H9 (cell line): ENCODE measurements around the gene RBP4. TPM values are rescaled to one million over a fixed set of nuclear protein-coding genes. Genes with fewer than 3 reads are reported as not detected.

ENCODE experiments used
- DNase-seq: peaks from one replicate; pipeline ENCODE4 v3.0.0-alpha.2; 2017
- H2AFZ ChIP-seq: one replicate; pipeline ENCODE4 v1.6.1; 2013; ENCODE audit warnings: mild to moderate bottlenecking, low read length, control low read depth, moderate library complexity
- H2AK5ac ChIP-seq: 2 replicates; pipeline ENCODE4 v1.6.1; 2013; ENCODE audit warnings: low read length, control low read depth, mixed read lengths; ENCODE audit not compliant: insufficient read length
- H2BK120ac ChIP-seq: one replicate; pipeline ENCODE4 v1.6.1; 2013; ENCODE audit warnings: low read depth, mild to moderate bottlenecking, low read length, control low read depth, inconsistent platforms; ENCODE audit not compliant: poor library complexity, severe bottlenecking
- H2BK12ac ChIP-seq: 2 replicates; pipeline ENCODE4 v1.6.1; 2013; ENCODE audit warnings: low read length, control low read depth, mixed read lengths, low read depth; ENCODE audit not compliant: insufficient read length
- H2BK15ac ChIP-seq: 2 replicates; pipeline ENCODE4 v1.6.1; 2013; ENCODE audit warnings: low read depth, low read length, control low read depth
- H2BK20ac ChIP-seq: one replicate; pipeline ENCODE4 v1.6.1; 2013; ENCODE audit warnings: low read depth, mild to moderate bottlenecking, low read length, control low read depth, inconsistent platforms; ENCODE audit not compliant: poor library complexity, severe bottlenecking
- H2BK5ac ChIP-seq: 2 replicates; pipeline ENCODE4 v1.6.1; 2013; ENCODE audit warnings: low read length, control low read depth, mixed read lengths; ENCODE audit not compliant: insufficient read length
- H3K14ac ChIP-seq: 2 replicates; pipeline ENCODE4 v1.6.1; 2013; ENCODE audit warnings: low read length, control low read depth; ENCODE audit not compliant: insufficient read depth
- H3K18ac ChIP-seq: 2 replicates; pipeline ENCODE4 v1.6.1; 2013; ENCODE audit warnings: low read depth, mild to moderate bottlenecking, mixed read lengths, low read length, control low read depth; ENCODE audit not compliant: insufficient read length
- H3K23ac ChIP-seq: 2 replicates; pipeline ENCODE4 v1.6.1; 2013; ENCODE audit warnings: low read length, control low read depth, mixed read lengths, low read depth; ENCODE audit not compliant: insufficient read length
- H3K23me2 ChIP-seq: 2 replicates; pipeline ENCODE4 v1.6.1; 2013; ENCODE audit warnings: low read depth, mild to moderate bottlenecking, mixed read lengths, low read length, control low read depth; ENCODE audit not compliant: insufficient read length, poor library complexity, severe bottlenecking
- H3K27ac ChIP-seq: 2 replicates; pipeline ENCODE4 v1.5.1; 2013; ENCODE audit warnings: low read length, control low read depth, mixed read lengths, low read depth; ENCODE audit not compliant: insufficient read length
- H3K27me3 ChIP-seq: 2 replicates; pipeline ENCODE4 v1.6.1; 2013; ENCODE audit warnings: low read length, control low read depth, inconsistent platforms; ENCODE audit not compliant: insufficient read depth
- H3K4ac ChIP-seq: 2 replicates; pipeline ENCODE4 v1.6.1; 2013; ENCODE audit warnings: low read depth, mild to moderate bottlenecking, control low read depth, inconsistent platforms, low read length, moderate library complexity
- H3K4me1 ChIP-seq: 2 replicates; pipeline ENCODE4 v1.6.1; 2013; ENCODE audit warnings: low read length, control low read depth, inconsistent platforms; ENCODE audit not compliant: insufficient read depth
- H3K4me2 ChIP-seq: 2 replicates; pipeline ENCODE4 v1.6.1; 2013; ENCODE audit warnings: low read length, control low read depth, mixed read lengths; ENCODE audit not compliant: insufficient read length, insufficient read depth
- H3K56ac ChIP-seq: 2 replicates; pipeline ENCODE4 v1.6.1; 2013; ENCODE audit warnings: low read depth, mild to moderate bottlenecking, mixed read lengths, low read length, control low read depth; ENCODE audit not compliant: insufficient read length
- H3K79me1 ChIP-seq: 2 replicates; pipeline ENCODE4 v1.6.1; 2013; ENCODE audit warnings: low read depth, mild to moderate bottlenecking, moderate library complexity, low read length, control low read depth, inconsistent platforms; ENCODE audit not compliant: insufficient read depth, poor library complexity, severe bottlenecking
- H3K79me2 ChIP-seq: 2 replicates; pipeline ENCODE4 v1.6.1; 2013; ENCODE audit warnings: low read length, control low read depth, inconsistent platforms; ENCODE audit not compliant: insufficient read depth
- H3K9ac ChIP-seq: 2 replicates; pipeline ENCODE4 v1.6.1; 2013; ENCODE audit warnings: low read length, control low read depth, mixed read lengths; ENCODE audit not compliant: insufficient read length; ENCODE audit errors: extremely low read depth
- H3K9me3 ChIP-seq: one replicate; pipeline ENCODE4 v1.6.1; 2013; ENCODE audit warnings: low read depth, low read length, inconsistent platforms; ENCODE audit not compliant: control insufficient read depth
- H3T11ph ChIP-seq: one replicate; pipeline ENCODE4 v1.6.1; 2013; ENCODE audit warnings: mild to moderate bottlenecking, low read length, control low read depth, inconsistent platforms
- H4K20me1 ChIP-seq: one replicate; pipeline ENCODE4 v1.6.1; 2013; ENCODE audit not compliant: control insufficient read depth, insufficient read length, insufficient read depth
- H4K5ac ChIP-seq: 2 replicates; pipeline ENCODE4 v1.6.1; 2013; ENCODE audit warnings: low read depth, mild to moderate bottlenecking, mixed read lengths, low read length, control low read depth; ENCODE audit not compliant: insufficient read length
- H4K8ac ChIP-seq: replicated peaks from 2 replicates; pipeline ENCODE4 v1.6.1; 2013; ENCODE audit warnings: low read length, control low read depth, mixed read lengths, low read depth; ENCODE audit not compliant: insufficient read length
- H4K91ac ChIP-seq: 2 replicates; pipeline ENCODE4 v1.6.1; 2013; ENCODE audit warnings: low read depth, mild to moderate bottlenecking, moderate library complexity, mixed read lengths, low read length, control low read depth; ENCODE audit not compliant: insufficient read length
- H3K27ac Mint-ChIP-seq, 3 experiments: 2 replicates in 2 of 3; 3 replicates in 1 of 3; pipeline ENCODE4 v1.8.0; 2020 to 2021; ENCODE audit warnings: mixed read lengths in 3 of 3, mild to moderate bottlenecking in 1 of 3, moderate library complexity in 1 of 3
- H3K27me3 Mint-ChIP-seq: 2 replicates; pipeline ENCODE4 v1.8.0; 2021; ENCODE audit warnings: low read depth, mild to moderate bottlenecking, moderate library complexity, mixed read lengths
- H3K36me3 Mint-ChIP-seq, 3 experiments: 2 replicates in 2 of 3; 3 replicates in 1 of 3; pipeline ENCODE4 v1.8.0; 2020 to 2021; ENCODE audit warnings: low read depth in 3 of 3, mixed read lengths in 3 of 3; ENCODE audit not compliant: insufficient read depth in 1 of 3
- H3K4me1 Mint-ChIP-seq, 2 experiments: 2 replicates each; pipeline ENCODE4 v1.8.0; 2020; ENCODE audit warnings: mixed read lengths in 2 of 2
- H3K4me3 Mint-ChIP-seq, 2 experiments: 2 replicates in 1 of 2; 3 replicates in 1 of 2; pipeline ENCODE4 v1.8.0; 2020 to 2021; ENCODE audit warnings: mild to moderate bottlenecking in 2 of 2, mixed read lengths in 2 of 2, moderate library complexity in 1 of 2
- H3K9me3 Mint-ChIP-seq, 2 experiments: 2 replicates in 1 of 2; 3 replicates in 1 of 2; pipeline ENCODE4 v1.8.0; 2020; ENCODE audit warnings: mild to moderate bottlenecking in 2 of 2, mixed read lengths in 2 of 2, moderate library complexity in 1 of 2
- CTCF ChIP-seq: fragments of 200-600 bp; sonication (generic); conservative IDR thresholded peaks from 3 replicates; pipeline ENCODE4 v1.8.0; 2021; ENCODE audit warnings: antibody characterized with exemption, mild to moderate bottlenecking
- WGBS: extraction: QIAGEN DNeasy Blood & Tissue Kit; methylation state at CpG from one replicate; pipeline ENCODE4 v1.1.7; 2013; ENCODE audit warnings: missing lambda C conversion rate, low lambda C conversion rate, mixed read lengths; ENCODE audit not compliant: insufficient read length; ENCODE audit errors: extremely low coverage; 5-methylcytosine and 5-hydroxymethylcytosine counted together
- total RNA-seq: library from RNA; stranded (reverse); gene quantifications from 2 replicates; pipeline ENCODE4 v1.2.1, GENCODE V29; 2021

Gene RBP4
- total RNA-seq, 1 experiment from 2014 or later: not detected

DNA sequence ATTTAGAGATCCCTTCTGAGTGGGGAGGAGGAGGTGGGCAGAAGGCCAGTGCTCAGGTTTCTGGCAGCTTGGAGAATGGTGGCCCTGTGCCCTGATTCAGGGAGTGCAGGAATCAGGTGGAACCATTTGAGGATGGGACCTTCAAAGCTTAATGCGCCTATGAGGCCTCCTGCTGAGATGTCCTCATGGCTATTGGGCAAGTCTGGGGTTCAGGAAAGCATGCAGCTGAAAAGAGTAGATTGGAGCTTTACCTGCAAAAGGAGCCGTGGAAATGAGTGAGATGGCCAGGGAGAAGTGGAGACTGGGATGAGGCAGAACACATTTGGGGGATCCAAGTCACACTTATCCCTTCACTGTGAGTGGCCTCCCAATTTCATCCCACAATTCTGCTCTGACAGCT, 28.4 kb downstream of the RBP4 start:
- Histone ChIP-seq H3K23me2 (no peaks in the 10 kb centered on the region), H4K5ac (no peak overlapping the region), H3K23ac (no peak overlapping the region), H2BK5ac (no peak overlapping the region), H4K91ac (no peak overlapping the region), H4K8ac (no peak overlapping the region), H3K27me3 (peaks cover 31% of the 10 kb centered on the region), H2AFZ (no peak overlapping the region), H3K14ac (no peak overlapping the region), H3T11ph (no peak overlapping the region), H2BK12ac (no peak overlapping the region), H3K56ac (no peak overlapping the region), H3K9ac (no peak overlapping the region), H2BK20ac (no peak overlapping the region), H3K4ac (no peak overlapping the region), H3K79me2 (no peaks in the 10 kb centered on the region), H3K4me1 (no peaks in the 10 kb centered on the region), H2AK5ac (no peak overlapping the region), H3K4me2 (no peak overlapping the region), H2BK15ac (no peak overlapping the region), H3K18ac (no peak overlapping the region), H3K79me1 (no peaks in the 10 kb centered on the region), H3K27ac (no peak overlapping the region), H4K20me1 (no peaks in the 10 kb centered on the region), H3K9me3 (no peaks in the 10 kb centered on the region), H2BK120ac (no peak overlapping the region)
- Mint-ChIP-seq H3K9me3 (no peaks in the 10 kb centered on the region; a peak in 1 of 5 replicates), H3K4me1 (peaks cover under 1 to 9% of the 10 kb centered on the region in 2 experiments; a peak in 2 of 4 replicates), H3K36me3 (no peaks in the 10 kb centered on the region), H3K27ac (peak overlapping the region in 1 of 3 experiments; percentile 90; a peak in 1 of 7 replicates), H3K27me3 (peaks cover 71% of the 10 kb centered on the region), H3K4me3 (no peak overlapping the region)
- DNase-seq: no peak
- no peak for TF ChIP-seq CTCF
- no CpG with 5 or more reads among the region's 2 CpGs for WGBS
